ENCODE results near the gene M1AP.

DNA sequence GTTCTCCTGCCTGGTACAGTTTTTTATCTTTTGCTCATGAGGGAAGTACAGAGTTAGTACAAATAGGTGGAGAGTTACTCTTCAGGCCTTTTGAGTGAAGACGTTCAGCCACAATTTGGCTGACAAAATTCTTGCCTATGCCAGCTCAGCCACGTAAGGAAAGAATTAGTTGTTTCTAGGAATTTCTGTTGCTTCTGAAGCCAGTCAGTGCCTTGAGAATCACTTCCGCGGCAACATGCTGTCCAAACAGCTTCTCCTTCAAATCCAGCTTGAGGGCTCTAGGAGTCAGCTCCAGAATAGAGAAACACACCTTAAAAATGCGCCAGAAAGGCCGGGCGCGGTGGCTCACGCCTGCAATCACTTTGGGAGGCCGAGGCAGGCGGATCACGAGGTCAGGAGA lies 27.5 kb downstream of the M1AP start:
- TF ChIP-seq, protein P1, sequence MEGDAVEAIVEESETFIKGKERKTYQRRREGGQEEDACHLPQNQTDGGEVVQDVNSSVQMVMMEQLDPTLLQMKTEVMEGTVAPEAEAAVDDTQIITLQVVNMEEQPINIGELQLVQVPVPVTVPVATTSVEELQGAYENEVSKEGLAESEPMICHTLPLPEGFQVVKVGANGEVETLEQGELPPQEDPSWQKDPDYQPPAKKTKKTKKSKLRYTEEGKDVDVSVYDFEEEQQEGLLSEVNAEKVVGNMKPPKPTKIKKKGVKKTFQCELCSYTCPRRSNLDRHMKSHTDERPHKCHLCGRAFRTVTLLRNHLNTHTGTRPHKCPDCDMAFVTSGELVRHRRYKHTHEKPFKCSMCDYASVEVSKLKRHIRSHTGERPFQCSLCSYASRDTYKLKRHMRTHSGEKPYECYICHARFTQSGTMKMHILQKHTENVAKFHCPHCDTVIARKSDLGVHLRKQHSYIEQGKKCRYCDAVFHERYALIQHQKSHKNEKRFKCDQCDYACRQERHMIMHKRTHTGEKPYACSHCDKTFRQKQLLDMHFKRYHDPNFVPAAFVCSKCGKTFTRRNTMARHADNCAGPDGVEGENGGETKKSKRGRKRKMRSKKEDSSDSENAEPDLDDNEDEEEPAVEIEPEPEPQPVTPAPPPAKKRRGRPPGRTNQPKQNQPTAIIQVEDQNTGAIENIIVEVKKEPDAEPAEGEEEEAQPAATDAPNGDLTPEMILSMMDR (IDR thresholded peaks at IDR 0.05), result no peak
- TF ChIP-seq ZFX (IDR thresholded peaks at IDR 0.05; ENCODE audit: borderline replicate concordance), result no peak
